Measurements from ENCODE around the gene CCDC71L. TPM values are rescaled to one million over a fixed set of nuclear protein-coding genes. Genes with fewer than 3 reads are reported as not detected.

The CCDC71L gene
- total RNA-seq, 1 experiment from 2014 or later = 4.2 TPM

DNA sequence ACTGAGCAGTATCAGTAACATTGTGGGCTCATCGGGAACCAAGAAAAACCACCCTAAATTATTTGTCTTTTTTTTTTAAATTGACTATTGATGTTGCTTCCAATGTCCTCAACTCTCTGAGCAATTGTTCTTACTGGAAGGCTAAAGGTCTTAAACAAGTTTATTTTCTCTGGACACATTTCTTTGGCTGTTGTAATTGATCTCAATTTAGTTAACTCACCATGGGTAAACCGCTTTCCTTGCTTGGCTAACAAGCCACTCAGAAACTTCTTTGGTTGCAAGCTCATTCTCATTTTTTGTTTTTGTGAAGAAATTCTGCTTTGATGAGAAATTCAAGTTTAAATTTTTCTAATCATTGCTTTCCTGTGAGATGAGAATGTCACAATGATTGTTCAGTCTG, 25.5 kb downstream of the CCDC71L start:
- intact Hi-C loops (cut with micrococcal nuclease; ENCODE audit: unreplicated experiment) = no loop called here
- Mint-ChIP-seq H3K4me1 (ENCODE audit: low read depth, unreplicated experiment) (no peaks in the 10 kb centered on the region), H3K27ac (ENCODE audit: unreplicated experiment) (no peak overlapping the region), H3K4me3 (ENCODE audit: unreplicated experiment) (no peak overlapping the region), H3K9me3 (ENCODE audit: unreplicated experiment) (no peaks in the 10 kb centered on the region), H3K27me3 (ENCODE audit: insufficient read depth, unreplicated experiment) (no peaks in the 10 kb centered on the region), H3K36me3 (ENCODE audit: insufficient read depth, unreplicated experiment) (no peaks in the 10 kb centered on the region)
- Histone ChIP-seq H3K27me3 (replicated peaks; ENCODE audit: control insufficient read depth, insufficient read depth, low read length) (no peaks in the 10 kb centered on the region; the same call in 1 of the 2 replicates), H3K36me3 (ENCODE audit: control insufficient read depth, insufficient read depth, low read length) (no peaks in the 10 kb centered on the region), H3K4me3 (ENCODE audit: low read depth, low read length) (no peak overlapping the region), H3K4me1 (no peaks in the 10 kb centered on the region), H3K9me3 (no peaks in the 10 kb centered on the region)
- POLR2A ChIA-PET = no interaction called here
- TF ChIP-seq, protein P1, sequence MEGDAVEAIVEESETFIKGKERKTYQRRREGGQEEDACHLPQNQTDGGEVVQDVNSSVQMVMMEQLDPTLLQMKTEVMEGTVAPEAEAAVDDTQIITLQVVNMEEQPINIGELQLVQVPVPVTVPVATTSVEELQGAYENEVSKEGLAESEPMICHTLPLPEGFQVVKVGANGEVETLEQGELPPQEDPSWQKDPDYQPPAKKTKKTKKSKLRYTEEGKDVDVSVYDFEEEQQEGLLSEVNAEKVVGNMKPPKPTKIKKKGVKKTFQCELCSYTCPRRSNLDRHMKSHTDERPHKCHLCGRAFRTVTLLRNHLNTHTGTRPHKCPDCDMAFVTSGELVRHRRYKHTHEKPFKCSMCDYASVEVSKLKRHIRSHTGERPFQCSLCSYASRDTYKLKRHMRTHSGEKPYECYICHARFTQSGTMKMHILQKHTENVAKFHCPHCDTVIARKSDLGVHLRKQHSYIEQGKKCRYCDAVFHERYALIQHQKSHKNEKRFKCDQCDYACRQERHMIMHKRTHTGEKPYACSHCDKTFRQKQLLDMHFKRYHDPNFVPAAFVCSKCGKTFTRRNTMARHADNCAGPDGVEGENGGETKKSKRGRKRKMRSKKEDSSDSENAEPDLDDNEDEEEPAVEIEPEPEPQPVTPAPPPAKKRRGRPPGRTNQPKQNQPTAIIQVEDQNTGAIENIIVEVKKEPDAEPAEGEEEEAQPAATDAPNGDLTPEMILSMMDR (IDR thresholded peaks at IDR 0.05; ENCODE audit: insufficient read depth in 1 of 2, low read depth in 1 of 2, low read length in 1 of 2, severe bottlenecking in 1 of 2, unreplicated experiment in 1 of 2) = no peak
- DNase-seq = no peak
- CTCF ChIA-PET = no interaction called here
- no TSS peak for BruUV-seq (replicated peaks)

DNA sequence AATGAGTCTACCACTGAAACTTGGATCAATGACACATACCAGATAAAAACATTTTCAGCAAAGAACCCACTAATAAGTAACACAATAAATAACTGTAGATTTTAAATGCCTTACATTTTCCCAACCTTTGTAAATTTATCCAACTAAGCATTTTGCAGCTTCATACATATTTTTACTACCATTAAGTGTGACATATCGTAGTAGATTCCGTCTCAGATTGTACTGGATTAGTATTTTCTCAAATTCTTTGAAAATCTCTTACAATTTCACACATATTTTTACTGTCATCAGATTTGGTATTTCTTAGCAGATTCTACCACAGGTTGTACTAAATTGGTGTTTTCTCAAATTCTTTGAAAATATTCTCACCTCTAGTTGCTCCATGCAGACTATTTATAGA, 26.0 kb downstream of the CCDC71L start:
- Mint-ChIP-seq H3K9me3 (ENCODE audit: unreplicated experiment) (no peaks in the 10 kb centered on the region), H3K27me3 (ENCODE audit: insufficient read depth, unreplicated experiment) (no peaks in the 10 kb centered on the region), H3K27ac (ENCODE audit: unreplicated experiment) (no peak overlapping the region), H3K36me3 (ENCODE audit: insufficient read depth, unreplicated experiment) (no peaks in the 10 kb centered on the region), H3K4me3 (ENCODE audit: unreplicated experiment) (no peak overlapping the region), H3K4me1 (ENCODE audit: low read depth, unreplicated experiment) (no peaks in the 10 kb centered on the region)
- H3K27me3 ChIP-seq (replicated peaks; ENCODE audit: control insufficient read depth, insufficient read depth, low read length) = peaks cover 1% of the 10 kb centered on the region
- TF ChIP-seq, protein P1 (IDR thresholded peaks at IDR 0.05; ENCODE audit: insufficient read depth in 1 of 2, low read depth in 1 of 2, low read length in 1 of 2, severe bottlenecking in 1 of 2, unreplicated experiment in 1 of 2) = no peak
- intact Hi-C loops (cut with micrococcal nuclease; ENCODE audit: unreplicated experiment) = no loop called here
- no peak overlapping the region for H3K4me3 ChIP-seq (ENCODE audit: low read depth, low read length)
- H3K9me3 ChIP-seq = no peaks in the 10 kb centered on the region
- ChIA-PET POLR2A (no interaction called here), CTCF (no interaction called here)
- no peaks in the 10 kb centered on the region for H3K36me3 ChIP-seq (ENCODE audit: control insufficient read depth, insufficient read depth, low read length)
- no TSS peak for BruUV-seq (replicated peaks)
- no peak for DNase-seq
- no peaks in the 10 kb centered on the region for H3K4me1 ChIP-seq

DNA sequence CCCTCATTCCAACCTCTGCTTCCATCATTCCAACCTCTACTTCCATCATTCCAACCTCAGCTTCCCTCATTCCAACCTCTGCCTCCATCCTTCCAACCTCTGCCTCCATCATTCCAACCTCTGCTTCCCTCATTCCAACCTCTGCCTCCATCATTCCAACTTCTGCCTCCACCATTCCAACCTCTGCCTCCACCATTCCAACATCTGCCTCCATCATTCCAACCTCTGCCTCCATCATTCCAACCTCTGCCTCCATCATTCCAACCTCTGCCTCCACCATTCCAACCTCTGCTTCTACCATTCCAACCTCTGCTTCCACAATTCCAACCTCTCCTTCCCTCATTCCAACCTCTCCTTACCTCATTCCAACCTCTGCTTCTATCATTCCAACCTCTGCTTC, 30.3 kb downstream of the CCDC71L start:
- no peak for DNase-seq
- POLR2A ChIA-PET = no interaction called here
- Histone ChIP-seq H3K27me3 (replicated peaks; ENCODE audit: control insufficient read depth, insufficient read depth, low read length) (peaks cover 2% of the 10 kb centered on the region), H3K4me3 (ENCODE audit: low read depth, low read length) (no peak overlapping the region), H3K4me1 (no peaks in the 10 kb centered on the region), H3K9me3 (no peaks in the 10 kb centered on the region), H3K36me3 (ENCODE audit: control insufficient read depth, insufficient read depth, low read length) (no peaks in the 10 kb centered on the region)
- H3K4me3 Mint-ChIP-seq (ENCODE audit: unreplicated experiment) = no peak overlapping the region
- H3K27me3 Mint-ChIP-seq (ENCODE audit: insufficient read depth, unreplicated experiment) = peaks cover 3% of the 10 kb centered on the region
- CTCF ChIA-PET = no interaction called here
- intact Hi-C loops (cut with micrococcal nuclease; ENCODE audit: unreplicated experiment) = no loop called here
- TF ChIP-seq, protein P1 (IDR thresholded peaks at IDR 0.05; ENCODE audit: insufficient read depth in 1 of 2, low read depth in 1 of 2, low read length in 1 of 2, severe bottlenecking in 1 of 2, unreplicated experiment in 1 of 2) = no peak
- H3K36me3 Mint-ChIP-seq (ENCODE audit: insufficient read depth, unreplicated experiment) = no peaks in the 10 kb centered on the region
- no peak overlapping the region for H3K27ac Mint-ChIP-seq (ENCODE audit: unreplicated experiment)
- BruUV-seq (replicated peaks) = no TSS peak
- H3K4me1 Mint-ChIP-seq (ENCODE audit: low read depth, unreplicated experiment) = no peaks in the 10 kb centered on the region
- H3K9me3 Mint-ChIP-seq (ENCODE audit: unreplicated experiment) = no peaks in the 10 kb centered on the region
